Panc1 (cell line): ENCODE data around the gene CFAP58. TPM values are rescaled to one million over a fixed set of nuclear protein-coding genes. Genes with fewer than 3 reads are reported as not detected.
A peak's percentile ranks its signal among the peaks of the same experiment; 100 is the strongest.

Source experiments
- ATAC-seq: fragments of 200-7000 bp; cut with Tn5 transposase; 2 replicates; pipeline ENCODE4 v1.9.1; 2020; ENCODE audit warnings: mild to moderate bottlenecking, moderate library complexity
- BruUV-seq: library from RNA; stranded (reverse); fragments of 400-500 nt; replicated peaks from 2 replicates; lab custom pipeline; 2021; lab: Mats Ljungman, UMichigan
- CTCF ChIA-PET: fragments of 300-600 bp; sonication (Branson Sonifier 250); formaldehyde crosslinking; loops from one replicate; lab custom pipeline; 2022; ENCODE audit warnings: antibody characterized with exemption; lab: Charles Lee
- POLR2A ChIA-PET: fragments of 300-600 bp; sonication (Branson Sonifier 250); formaldehyde crosslinking; loops from one replicate; lab custom pipeline; 2022; ENCODE audit warnings: antibody characterized with exemption; lab: Charles Lee
- DNase-seq: peaks from one replicate; pipeline ENCODE4 v3.0.0-alpha.2; 2010; ENCODE audit warnings: low read depth, low spot score
- H3K27ac ChIP-seq: 2 replicates; pipeline ENCODE4 v1.5.1; 2011; ENCODE audit warnings: mild to moderate bottlenecking, low read length, inconsistent platforms
- H3K27me3 ChIP-seq: fragments of 200-500 bp; sonication (Bioruptor generic); 2 replicates; pipeline ENCODE4 v1.6.0; 2014; ENCODE audit warnings: low read length, inconsistent platforms; ENCODE audit not compliant: control insufficient read depth, insufficient read depth
- H3K36me3 ChIP-seq: fragments of 200-500 bp; sonication (Bioruptor generic); 2 replicates; pipeline ENCODE4 v1.5.1; 2014; ENCODE audit warnings: inconsistent platforms, mild to moderate bottlenecking, low read length, moderate library complexity; ENCODE audit not compliant: control insufficient read depth, insufficient read depth
- H3K4me1 ChIP-seq: 2 replicates; pipeline ENCODE4 v1.5.1; 2011; ENCODE audit warnings: inconsistent platforms, mild to moderate bottlenecking, low read length, moderate library complexity; ENCODE audit not compliant: control insufficient read depth, insufficient read depth
- H3K4me3 ChIP-seq, 2 experiments: 2 replicates each; pipeline ENCODE4 v1.5.1; 2011 to 2012; ENCODE audit warnings: low read depth in 2 of 2, low read length in 2 of 2, mild to moderate bottlenecking in 2 of 2, inconsistent platforms in 1 of 2, moderate library complexity in 1 of 2
- H3K9me3 ChIP-seq: fragments of 200-500 bp; sonication (Bioruptor generic); 2 replicates; pipeline ENCODE4 v1.5.1; 2014; ENCODE audit warnings: low read depth, mild to moderate bottlenecking, inconsistent platforms, low read length, moderate library complexity; ENCODE audit not compliant: control insufficient read depth, insufficient read depth
- POLR2AphosphoS5 ChIP-seq: IDR thresholded peaks from 2 replicates; pipeline ENCODE4 v1.6.1; 2012; ENCODE audit warnings: mild to moderate bottlenecking, low read depth, low read length, moderate library complexity
- SIN3A ChIP-seq: IDR thresholded peaks from 2 replicates; pipeline ENCODE4 v1.6.1; 2012; ENCODE audit warnings: low read depth, mild to moderate bottlenecking, low read length, moderate library complexity, borderline replicate concordance; ENCODE audit not compliant: insufficient read depth
- TCF7L2 ChIP-seq: IDR thresholded peaks from 2 replicates; pipeline ENCODE4 v1.6.1; 2011; ENCODE audit warnings: mild to moderate bottlenecking, low read depth, low read length, inconsistent platforms
- in situ Hi-C: cut with HindIII; loops from 2 replicates; pipeline ENCODE4 v1.10.0; 2016; ENCODE audit warnings: low sequenced_read_pairs, low pct_unique_long_range_greater_than_20kb
- intact Hi-C: fragments of 100-400 bp; cut with micrococcal nuclease; formaldehyde crosslinking; loops from one replicate; pipeline ENCODE4 v1.10.0; 2022; ENCODE audit not compliant: unreplicated experiment
- total RNA-seq: library from RNA; stranded (reverse); gene quantifications from one replicate; pipeline ENCODE4 v1.2.1, GENCODE V29; 2021; ENCODE audit not compliant: unreplicated experiment
- TF ChIP-seq, protein P1 (sequence below), 2 experiments: IDR thresholded peaks; 2 replicates each; pipeline ENCODE4 v1.6.1; 2011 to 2012; ENCODE audit warnings: low read depth in 2 of 2, control low read depth in 1 of 2, low read length in 1 of 2, mild to moderate bottlenecking in 1 of 2, moderate library complexity in 1 of 2; ENCODE audit not compliant: insufficient read depth in 1 of 2
- TF ChIP-seq, protein P2 (sequence below): fragments of 450-650 bp; IDR thresholded peaks from 2 replicates; pipeline ENCODE4 v1.5.1; 2017; ENCODE audit warnings: mild to moderate bottlenecking

The CFAP58 gene
- total RNA-seq, 1 experiment from 2014 or later: 2.0 TPM

GRCh38 chr10:104321725-104322415, 31.8 kb upstream of the CFAP58 start:
- intact Hi-C loops (no loop called here), in situ Hi-C loops (no loop called here)
- ChIA-PET POLR2A (no interaction called here), CTCF (interaction anchor here (0.6 to 1.2 kb wide), 4 partner anchors 16 to 434 kb away, joined by 3 to 9 read pairs (median 6); partner anchors contain the start of gene ITPRIP)
- Histone ChIP-seq H3K27ac (peak overlapping the region; percentile 60), H3K27me3 (no peaks in the 10 kb centered on the region), H3K9me3 (no peaks in the 10 kb centered on the region), H3K36me3 (no peaks in the 10 kb centered on the region), H3K4me1 (peaks cover 90% of the 10 kb centered on the region), H3K4me3 (no peak overlapping the region)
- TF ChIP-seq, protein P1, sequence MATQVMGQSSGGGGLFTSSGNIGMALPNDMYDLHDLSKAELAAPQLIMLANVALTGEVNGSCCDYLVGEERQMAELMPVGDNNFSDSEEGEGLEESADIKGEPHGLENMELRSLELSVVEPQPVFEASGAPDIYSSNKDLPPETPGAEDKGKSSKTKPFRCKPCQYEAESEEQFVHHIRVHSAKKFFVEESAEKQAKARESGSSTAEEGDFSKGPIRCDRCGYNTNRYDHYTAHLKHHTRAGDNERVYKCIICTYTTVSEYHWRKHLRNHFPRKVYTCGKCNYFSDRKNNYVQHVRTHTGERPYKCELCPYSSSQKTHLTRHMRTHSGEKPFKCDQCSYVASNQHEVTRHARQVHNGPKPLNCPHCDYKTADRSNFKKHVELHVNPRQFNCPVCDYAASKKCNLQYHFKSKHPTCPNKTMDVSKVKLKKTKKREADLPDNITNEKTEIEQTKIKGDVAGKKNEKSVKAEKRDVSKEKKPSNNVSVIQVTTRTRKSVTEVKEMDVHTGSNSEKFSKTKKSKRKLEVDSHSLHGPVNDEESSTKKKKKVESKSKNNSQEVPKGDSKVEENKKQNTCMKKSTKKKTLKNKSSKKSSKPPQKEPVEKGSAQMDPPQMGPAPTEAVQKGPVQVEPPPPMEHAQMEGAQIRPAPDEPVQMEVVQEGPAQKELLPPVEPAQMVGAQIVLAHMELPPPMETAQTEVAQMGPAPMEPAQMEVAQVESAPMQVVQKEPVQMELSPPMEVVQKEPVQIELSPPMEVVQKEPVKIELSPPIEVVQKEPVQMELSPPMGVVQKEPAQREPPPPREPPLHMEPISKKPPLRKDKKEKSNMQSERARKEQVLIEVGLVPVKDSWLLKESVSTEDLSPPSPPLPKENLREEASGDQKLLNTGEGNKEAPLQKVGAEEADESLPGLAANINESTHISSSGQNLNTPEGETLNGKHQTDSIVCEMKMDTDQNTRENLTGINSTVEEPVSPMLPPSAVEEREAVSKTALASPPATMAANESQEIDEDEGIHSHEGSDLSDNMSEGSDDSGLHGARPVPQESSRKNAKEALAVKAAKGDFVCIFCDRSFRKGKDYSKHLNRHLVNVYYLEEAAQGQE (IDR thresholded peaks at IDR 0.05; ENCODE audit: insufficient read depth in 1 of 2, low read depth in 2 of 2, low read length in 1 of 2): no peak
- TF ChIP-seq, protein P2, sequence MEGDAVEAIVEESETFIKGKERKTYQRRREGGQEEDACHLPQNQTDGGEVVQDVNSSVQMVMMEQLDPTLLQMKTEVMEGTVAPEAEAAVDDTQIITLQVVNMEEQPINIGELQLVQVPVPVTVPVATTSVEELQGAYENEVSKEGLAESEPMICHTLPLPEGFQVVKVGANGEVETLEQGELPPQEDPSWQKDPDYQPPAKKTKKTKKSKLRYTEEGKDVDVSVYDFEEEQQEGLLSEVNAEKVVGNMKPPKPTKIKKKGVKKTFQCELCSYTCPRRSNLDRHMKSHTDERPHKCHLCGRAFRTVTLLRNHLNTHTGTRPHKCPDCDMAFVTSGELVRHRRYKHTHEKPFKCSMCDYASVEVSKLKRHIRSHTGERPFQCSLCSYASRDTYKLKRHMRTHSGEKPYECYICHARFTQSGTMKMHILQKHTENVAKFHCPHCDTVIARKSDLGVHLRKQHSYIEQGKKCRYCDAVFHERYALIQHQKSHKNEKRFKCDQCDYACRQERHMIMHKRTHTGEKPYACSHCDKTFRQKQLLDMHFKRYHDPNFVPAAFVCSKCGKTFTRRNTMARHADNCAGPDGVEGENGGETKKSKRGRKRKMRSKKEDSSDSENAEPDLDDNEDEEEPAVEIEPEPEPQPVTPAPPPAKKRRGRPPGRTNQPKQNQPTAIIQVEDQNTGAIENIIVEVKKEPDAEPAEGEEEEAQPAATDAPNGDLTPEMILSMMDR: no peak
- TF ChIP-seq POLR2AphosphoS5: no peak
- TF ChIP-seq SIN3A: no peak
- TF ChIP-seq TCF7L2: no peak
- no peak for ATAC-seq
- no peak for DNase-seq
- BruUV-seq: no TSS peak

- H3K36me3 ChIP-seq: no peaks in the 10 kb centered on the region
- CTCF ChIA-PET: no interaction called here
- no peak for DNase-seq
- no TSS peak for BruUV-seq
- TF ChIP-seq POLR2AphosphoS5: no peak
- TF ChIP-seq SIN3A: no peak
- TF ChIP-seq, protein P1 (IDR thresholded peaks at IDR 0.05; ENCODE audit: insufficient read depth in 1 of 2, low read depth in 2 of 2, low read length in 1 of 2): no peak
- TF ChIP-seq, protein P2: no peak
- no peak for TF ChIP-seq TCF7L2
- H3K4me1 ChIP-seq: peaks cover 92% of the 10 kb centered on the region
- H3K27me3 ChIP-seq: no peaks in the 10 kb centered on the region
- H3K9me3 ChIP-seq: no peaks in the 10 kb centered on the region
- intact Hi-C loops (no loop called here), in situ Hi-C loops (no loop called here)
- POLR2A ChIA-PET: no interaction called here
- H3K4me3 ChIP-seq: no peak overlapping the region
- no peak for ATAC-seq
- peak overlapping the region; percentile 60 for H3K27ac ChIP-seq
These were observed 31.2 kb upstream of the CFAP58 start for GRCh38 chr10:104322416-104322782.
